SHP77 treated with DMSO at 0.1 percent for 48 hours (cell line): Measurements from ENCODE around the gene MATCAP1.

Experiments
- DNase-seq: peaks from one replicate; lab custom pipeline; 2025; lab: John Stamatoyannopoulos, UW

MATCAP1 gene

GRCh38 chr16:67170949-67171649, 12.7 kb downstream of the MATCAP1 start:
- no peak for DNase-seq

GRCh38 chr16:67170168-67170948, 13.4 kb downstream of the MATCAP1 start, which contains the start of gene NOL3:
NOL3 (plus strand) TSS chr16:67170538.
- peak; percentile 71 for DNase-seq

GRCh38 chr16:67169642-67170167, 14.1 kb downstream of the MATCAP1 start:
- DNase-seq: peak; percentile 34

- DNase-seq: no peak
Measured at GRCh38 chr16:67169011-67169451, 14.7 kb downstream of the MATCAP1 start.

GRCh38 chr16:67167588-67167987, 16.2 kb downstream of the MATCAP1 start:
- no peak for DNase-seq

- DNase-seq: no peak
Measured at GRCh38 chr16:67166598-67167168, 17.1 kb downstream of the MATCAP1 start.

- DNase-seq: no peak
Measured at GRCh38 chr16:67166110-67166547, 17.6 kb downstream of the MATCAP1 start.

GRCh38 chr16:67165121-67166078, 18.4 kb downstream of the MATCAP1 start:
- DNase-seq: no peak

- DNase-seq: no peak
Measured at GRCh38 chr16:67164599-67165061, 19.1 kb downstream of the MATCAP1 start, which contains the start of gene HSF4. HSF4 (plus strand) TSS chr16:67164745; CDS start chr16:67164812, 67 bp downstream.

- no peak for DNase-seq
Measured at GRCh38 chr16:67163999-67164558, 19.7 kb downstream of the MATCAP1 start.

- no peak for DNase-seq
Measured at GRCh38 chr16:67163164-67163998, 20.4 kb downstream of the MATCAP1 start.

- DNase-seq: no peak
Measured at GRCh38 chr16:67162506-67163163, 21.1 kb downstream of the MATCAP1 start.

- peak; percentile 10 for DNase-seq
Measured at GRCh38 chr16:67161595-67162058, 22.1 kb downstream of the MATCAP1 start.

- no peak for DNase-seq
Measured at GRCh38 chr16:67158637-67159600, 24.8 kb downstream of the MATCAP1 start.

GRCh38 chr16:67157892-67158635, 25.7 kb downstream of the MATCAP1 start:
- DNase-seq: no peak

GRCh38 chr16:67157106-67157748, 26.5 kb downstream of the MATCAP1 start:
- no peak for DNase-seq
